Stimulated activated naive CD8-positive, alpha-beta T cell treated with anti-CD3 and anti-CD28 coated beads, Interleukin-15, Interleukin-2, amounts not matched to agents 100 ng/mL and 50 ng/mL, for 24 hours (primary cell): ENCODE results near the gene PLCD1.

Experiments
- H3K27ac Mint-ChIP-seq: one replicate; pipeline ENCODE4 v1.8.0; 2021; ENCODE audit warnings: mild to moderate bottlenecking, mixed read lengths
- H3K27me3 Mint-ChIP-seq: one replicate; pipeline ENCODE4 v1.8.0; 2021; ENCODE audit warnings: mixed read lengths
- H3K36me3 Mint-ChIP-seq: one replicate; pipeline ENCODE4 v1.8.0; 2021; ENCODE audit warnings: low read depth, mixed read lengths
- H3K4me1 Mint-ChIP-seq: one replicate; pipeline ENCODE4 v1.8.0; 2021; ENCODE audit warnings: low read depth, mixed read lengths
- H3K4me3 Mint-ChIP-seq: one replicate; pipeline ENCODE4 v1.8.0; 2021; ENCODE audit warnings: mild to moderate bottlenecking, mixed read lengths
- H3K9me3 Mint-ChIP-seq: one replicate; pipeline ENCODE4 v1.8.0; 2021; ENCODE audit warnings: mixed read lengths

PLCD1 gene

DNA sequence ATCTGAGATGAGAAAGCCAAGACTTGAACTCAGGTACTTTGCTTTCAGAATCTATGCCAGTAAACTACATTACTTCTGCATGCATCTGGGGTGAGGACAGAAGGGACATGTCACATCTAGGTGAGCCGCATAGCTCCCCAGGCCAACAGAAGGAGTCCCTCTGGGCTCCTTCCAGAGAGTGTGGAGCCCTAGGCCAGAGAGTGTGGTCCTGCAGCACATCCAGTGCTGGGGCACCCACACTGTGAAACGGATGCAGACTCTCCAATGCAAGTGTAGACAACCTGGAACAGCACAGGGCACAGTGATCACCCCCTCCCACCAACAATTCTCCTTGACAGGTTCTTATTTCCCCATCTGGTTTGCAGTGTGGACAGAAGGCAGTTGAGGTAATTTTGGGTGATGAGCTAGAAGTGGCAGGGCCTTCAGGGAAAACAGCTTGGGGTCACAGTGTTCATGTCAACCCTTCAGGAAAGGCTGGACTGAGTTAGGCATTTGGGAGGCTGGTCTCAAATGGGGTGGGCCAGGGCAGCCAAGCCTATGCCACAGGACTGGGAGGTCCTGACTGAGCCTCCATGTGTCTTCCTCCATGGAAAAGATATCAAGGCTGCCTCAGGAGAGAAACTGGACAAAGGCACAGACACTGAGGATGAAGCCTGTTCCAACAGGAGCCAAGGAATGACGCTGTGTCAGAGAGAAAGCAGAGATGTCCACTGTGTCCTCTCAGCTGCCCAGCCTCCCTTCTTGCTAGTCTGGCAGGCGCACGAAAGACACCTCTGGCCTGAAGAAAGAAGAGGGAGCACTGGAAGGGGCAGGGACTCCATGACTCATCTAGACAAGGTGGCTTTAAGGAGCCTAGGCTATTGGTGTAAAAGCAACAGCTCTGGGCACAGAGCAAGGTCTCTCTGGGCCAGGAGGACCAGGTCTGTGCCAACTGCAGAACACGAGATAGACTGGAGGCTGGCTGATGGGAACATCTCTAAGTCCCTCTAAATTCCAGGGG is 1.7 kb downstream of the PLCD1 start:
- H3K4me3 Mint-ChIP-seq, result peak overlapping the region; percentile 26

DNA sequence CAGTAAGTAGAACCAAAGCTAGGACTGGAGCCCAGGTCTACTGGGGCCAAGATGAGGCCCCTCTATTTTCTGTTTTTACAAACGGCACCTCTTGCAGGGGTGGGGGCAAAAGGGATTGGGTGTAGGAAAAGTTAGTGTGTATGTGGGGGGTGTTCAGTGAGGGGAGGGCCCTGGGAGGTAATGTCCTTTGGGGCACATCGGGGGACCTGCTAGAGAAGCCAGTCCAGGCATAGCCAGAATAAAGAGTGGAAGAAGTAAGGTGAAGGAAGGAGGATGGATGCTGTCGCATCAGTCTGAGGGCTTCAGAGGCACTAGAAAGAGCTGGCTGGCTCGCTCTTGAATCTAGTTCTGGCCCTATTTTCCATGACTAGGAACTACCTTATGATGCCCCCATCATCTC is 2.6 kb downstream of the PLCD1 start:
- no peak overlapping the region for H3K27ac Mint-ChIP-seq
- peaks cover 6% of the 10 kb centered on the region for H3K27me3 Mint-ChIP-seq
- no peaks in the 10 kb centered on the region for H3K9me3 Mint-ChIP-seq
- H3K36me3 Mint-ChIP-seq, result no peaks in the 10 kb centered on the region
- H3K4me3 Mint-ChIP-seq, result no peak overlapping the region
- H3K4me1 Mint-ChIP-seq, result peaks cover 36% of the 10 kb centered on the region

More for the DNA sequence above, 1.7 kb downstream of the PLCD1 start:
- Mint-ChIP-seq H3K36me3 (no peaks in the 10 kb centered on the region), H3K27ac (no peak overlapping the region), H3K4me1 (peaks cover 36% of the 10 kb centered on the region), H3K9me3 (no peaks in the 10 kb centered on the region), H3K27me3 (peaks cover 11% of the 10 kb centered on the region)

DNA sequence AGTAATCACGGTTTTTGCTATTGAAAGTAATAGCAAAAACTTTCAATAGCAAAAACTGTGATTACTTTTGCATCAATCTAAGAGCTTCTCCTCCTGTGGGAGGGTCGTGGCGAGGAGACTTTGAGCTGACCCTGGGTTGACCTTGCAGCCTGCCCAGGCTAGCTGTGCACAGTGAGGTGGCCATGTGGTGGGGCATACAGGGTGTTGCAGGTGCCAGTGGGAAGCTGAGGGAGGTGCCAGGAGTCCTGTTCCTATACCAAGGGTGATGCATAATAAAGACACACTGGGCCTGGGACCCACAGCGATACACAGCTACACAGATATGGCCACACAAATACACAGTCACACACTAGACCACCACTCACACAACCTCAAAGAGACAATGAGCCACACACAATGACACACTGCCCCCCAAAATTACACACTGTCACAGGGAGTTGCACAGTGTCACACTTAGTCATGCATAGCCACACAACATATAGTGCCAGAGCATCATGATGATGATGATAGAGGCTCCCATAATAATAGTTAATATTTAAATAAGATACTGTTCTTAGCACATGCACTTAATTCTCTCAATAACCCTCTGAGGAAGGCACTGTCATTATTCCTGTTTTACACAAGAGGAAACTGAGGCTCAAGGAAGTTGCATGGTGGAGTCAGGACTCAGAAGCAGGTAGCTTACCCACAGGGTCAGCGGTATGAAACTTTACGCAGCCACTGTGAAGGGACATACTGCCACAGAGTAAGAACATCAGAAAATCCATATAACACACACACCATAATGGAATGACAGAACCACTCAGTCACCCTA is 6.3 kb downstream of the PLCD1 start:
- Mint-ChIP-seq H3K27ac (no peak overlapping the region), H3K36me3 (no peaks in the 10 kb centered on the region), H3K4me3 (peak overlapping the region; percentile 91), H3K4me1 (peaks cover 22% of the 10 kb centered on the region), H3K27me3 (no peaks in the 10 kb centered on the region), H3K9me3 (no peaks in the 10 kb centered on the region)

GRCh38 chr3:38022301-38022700 is 7.1 kb downstream of the PLCD1 start:
- H3K27ac Mint-ChIP-seq, result no peak overlapping the region
- peaks cover 22% of the 10 kb centered on the region for H3K4me1 Mint-ChIP-seq
- H3K36me3 Mint-ChIP-seq, result no peaks in the 10 kb centered on the region
- H3K9me3 Mint-ChIP-seq, result no peaks in the 10 kb centered on the region
- H3K27me3 Mint-ChIP-seq, result no peaks in the 10 kb centered on the region
- H3K4me3 Mint-ChIP-seq, result no peak overlapping the region

DNA sequence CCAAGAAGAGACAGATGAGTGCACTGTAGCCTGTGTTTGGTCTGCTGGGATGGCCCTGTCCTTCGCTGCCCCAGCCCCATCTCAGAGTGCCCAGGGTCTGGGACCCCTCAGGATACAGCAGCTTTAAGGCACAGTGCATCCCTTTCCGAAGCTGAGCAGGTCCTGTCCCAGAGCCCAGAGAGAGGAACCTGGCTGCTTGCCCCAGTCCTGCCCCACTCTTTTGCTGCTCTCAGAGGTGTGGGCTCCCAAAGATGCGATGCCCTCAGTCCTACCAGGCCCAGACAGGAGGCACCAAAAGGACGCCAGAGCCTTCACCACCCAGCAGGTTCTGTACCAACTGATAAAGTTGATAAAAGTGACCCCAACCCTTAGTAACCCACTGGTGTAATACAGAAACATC is 8.2 kb downstream of the PLCD1 start:
- Mint-ChIP-seq H3K4me1 (peaks cover 22% of the 10 kb centered on the region), H3K36me3 (peaks cover 8% of the 10 kb centered on the region), H3K4me3 (no peak overlapping the region), H3K9me3 (no peaks in the 10 kb centered on the region), H3K27me3 (no peaks in the 10 kb centered on the region), H3K27ac (no peak overlapping the region)

DNA sequence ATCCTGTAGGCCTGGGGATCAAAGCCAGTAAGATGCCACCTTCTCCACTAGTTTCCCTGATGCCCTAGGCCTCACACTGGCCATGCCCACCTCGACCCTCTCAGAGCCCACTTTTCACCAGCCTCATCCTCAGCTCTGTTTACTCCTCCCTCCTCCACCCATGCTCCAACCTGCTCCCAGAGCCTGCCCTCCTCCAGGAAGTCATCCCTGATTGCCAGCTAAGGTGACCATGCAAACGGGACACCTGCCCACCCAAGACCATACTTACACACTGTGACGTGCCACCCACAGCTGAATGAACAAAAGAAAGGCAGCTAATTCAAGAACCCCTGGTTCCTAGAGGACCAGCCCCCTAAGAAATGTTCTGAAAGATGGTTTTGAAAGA is 9.1 kb downstream of the PLCD1 start:
- Mint-ChIP-seq H3K27me3 (no peaks in the 10 kb centered on the region), H3K4me3 (no peak overlapping the region), H3K9me3 (no peaks in the 10 kb centered on the region), H3K36me3 (peaks cover 11% of the 10 kb centered on the region), H3K27ac (no peak overlapping the region), H3K4me1 (peaks cover 15% of the 10 kb centered on the region)

DNA sequence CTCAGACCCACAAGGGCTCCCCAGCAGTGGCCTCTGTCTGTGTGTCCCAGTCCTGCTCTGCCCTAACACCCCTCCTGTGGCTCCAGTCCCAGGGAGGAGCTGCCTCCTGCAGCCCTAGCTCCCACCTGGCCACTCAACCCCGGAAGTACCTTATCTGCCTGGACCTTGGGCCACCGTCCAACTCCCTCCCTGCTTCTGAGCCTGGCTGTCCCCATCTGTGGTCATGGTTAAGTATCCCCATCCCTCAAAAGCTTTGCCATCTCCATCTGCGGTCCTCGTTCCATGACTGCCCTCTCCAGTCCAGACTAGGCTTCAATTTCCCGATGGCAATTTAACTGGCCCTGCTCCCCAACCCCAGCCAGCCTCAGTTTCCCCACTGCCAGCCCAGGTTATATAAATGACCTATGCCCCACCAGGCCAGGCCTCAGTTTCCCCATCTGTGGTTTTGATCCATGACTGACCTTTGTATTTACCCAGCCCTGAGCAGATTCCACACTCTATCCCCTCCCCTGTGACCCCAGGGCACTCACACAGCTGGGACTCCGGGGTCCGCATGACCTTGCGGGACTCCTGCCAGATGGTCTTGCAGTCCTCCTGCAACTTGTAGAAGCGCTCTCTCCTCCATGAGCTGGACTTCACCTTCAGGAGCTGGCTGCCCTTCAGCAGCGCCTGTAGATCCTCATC is 9.6 kb downstream of the PLCD1 start:
- no peaks in the 10 kb centered on the region for H3K27me3 Mint-ChIP-seq
- H3K4me1 Mint-ChIP-seq, result peaks cover 11% of the 10 kb centered on the region
- no peaks in the 10 kb centered on the region for H3K9me3 Mint-ChIP-seq
- no peak overlapping the region for H3K27ac Mint-ChIP-seq
- peaks cover 16% of the 10 kb centered on the region for H3K36me3 Mint-ChIP-seq
- H3K4me3 Mint-ChIP-seq, result no peak overlapping the region

GRCh38 chr3:38018296-38019266 is 10.9 kb downstream of the PLCD1 start:
- peaks cover 24% of the 10 kb centered on the region for H3K36me3 Mint-ChIP-seq
- peak overlapping the region; percentile 2 for H3K27ac Mint-ChIP-seq

DNA sequence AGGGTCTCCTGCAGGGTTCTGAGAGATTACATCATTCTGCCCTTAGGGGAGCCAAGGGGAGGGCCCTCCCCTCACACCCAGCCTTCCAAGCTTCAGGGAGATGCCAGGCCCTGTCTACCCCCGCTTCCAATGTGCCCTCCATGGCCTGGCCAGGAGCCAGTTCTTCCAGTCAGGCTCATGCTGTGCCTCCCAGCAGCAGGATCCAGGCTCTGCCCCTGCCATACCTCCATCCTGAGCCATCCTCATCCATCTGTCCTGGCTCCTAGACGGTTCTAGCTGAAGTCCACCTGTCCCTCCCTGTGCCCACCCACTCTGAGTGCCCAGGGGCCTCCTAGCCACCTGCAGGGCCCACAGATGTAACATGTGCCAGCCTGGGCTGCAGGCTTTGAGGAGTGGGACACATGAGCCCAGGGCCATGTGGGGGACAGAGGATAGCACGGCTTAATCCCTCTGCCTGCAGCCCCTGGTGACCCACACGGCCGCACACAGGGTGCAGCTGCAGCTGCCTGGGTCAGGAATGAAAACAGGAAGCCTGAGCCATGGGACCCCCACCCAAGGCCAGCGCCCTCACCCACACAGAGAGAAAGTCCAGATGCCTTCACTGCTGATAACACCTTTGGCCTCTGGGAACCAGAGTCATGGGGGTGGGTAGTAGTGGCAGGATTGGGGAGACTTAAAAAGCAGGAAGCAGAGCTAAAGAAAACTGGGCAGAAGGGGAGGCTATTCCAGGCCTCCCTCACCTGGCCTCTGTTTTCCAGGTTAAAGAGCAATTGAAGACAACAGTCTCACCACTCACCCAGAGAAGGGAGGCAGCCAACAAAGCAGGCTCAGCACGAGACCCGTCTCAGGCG is 11.8 kb downstream of the PLCD1 start:
- Mint-ChIP-seq H3K4me3 (no peak overlapping the region), H3K27ac (no peak overlapping the region), H3K36me3 (peaks cover 24% of the 10 kb centered on the region), H3K27me3 (no peaks in the 10 kb centered on the region), H3K4me1 (no peaks in the 10 kb centered on the region), H3K9me3 (no peaks in the 10 kb centered on the region)

More at GRCh38 chr3:38018296-38019266, 10.9 kb downstream of the PLCD1 start:
- H3K9me3 Mint-ChIP-seq, result no peaks in the 10 kb centered on the region
- H3K4me1 Mint-ChIP-seq, result peaks cover 3% of the 10 kb centered on the region
- no peaks in the 10 kb centered on the region for H3K27me3 Mint-ChIP-seq
- no peak overlapping the region for H3K4me3 Mint-ChIP-seq

- Mint-ChIP-seq H3K4me3 (no peak overlapping the region), H3K27me3 (no peaks in the 10 kb centered on the region), H3K4me1 (no peaks in the 10 kb centered on the region), H3K36me3 (peaks cover 24% of the 10 kb centered on the region), H3K9me3 (no peaks in the 10 kb centered on the region), H3K27ac (no peak overlapping the region)
These were observed 12.5 kb downstream of the PLCD1 start for GRCh38 chr3:38016847-38017444.

- Mint-ChIP-seq H3K27me3 (no peaks in the 10 kb centered on the region), H3K9me3 (no peaks in the 10 kb centered on the region), H3K36me3 (peaks cover 24% of the 10 kb centered on the region), H3K27ac (no peak overlapping the region), H3K4me3 (no peak overlapping the region), H3K4me1 (no peaks in the 10 kb centered on the region)
These were observed 13.0 kb downstream of the PLCD1 start for GRCh38 chr3:38016410-38016809.

- Mint-ChIP-seq H3K27me3 (no peaks in the 10 kb centered on the region), H3K27ac (no peak overlapping the region), H3K36me3 (peaks cover 24% of the 10 kb centered on the region), H3K4me1 (no peaks in the 10 kb centered on the region), H3K4me3 (no peak overlapping the region), H3K9me3 (no peaks in the 10 kb centered on the region)
These were observed 13.5 kb downstream of the PLCD1 start for GRCh38 chr3:38015984-38016383.

GRCh38 chr3:38015485-38015884 is 14.0 kb downstream of the PLCD1 start:
- Mint-ChIP-seq H3K9me3 (no peaks in the 10 kb centered on the region), H3K4me3 (no peak overlapping the region), H3K36me3 (peaks cover 24% of the 10 kb centered on the region), H3K27me3 (no peaks in the 10 kb centered on the region), H3K27ac (no peak overlapping the region), H3K4me1 (no peaks in the 10 kb centered on the region)
